RWPE2 (cell line): ENCODE results near the gene ABCC1.

Source experiments
- ATAC-seq: fragments of 200-7000 bp; cut with Tn5 transposase; 3 replicates; pipeline ENCODE4 v1.9.1; 2021; ENCODE audit warnings: low read depth
- DNase-seq: peaks from one replicate; pipeline ENCODE4 v3.0.0-alpha.2; 2020; ENCODE audit warnings: low spot score
- H3K27ac ChIP-seq: fragments of 450-650 bp; 2 replicates; pipeline ENCODE4 v1.5.1; 2017; ENCODE audit warnings: mild to moderate bottlenecking; ENCODE audit not compliant: poor library complexity, severe bottlenecking
- H3K27me3 ChIP-seq: fragments of 250-450 bp; sonication (Bioruptor Pico); 2 replicates; pipeline ENCODE4 v1.5.1; 2021; ENCODE audit warnings: mild to moderate bottlenecking, moderate library complexity; ENCODE audit not compliant: insufficient read depth, poor library complexity, severe bottlenecking
- H3K36me3 ChIP-seq: fragments of 250-450 bp; sonication (Bioruptor Pico); 2 replicates; pipeline ENCODE4 v1.5.1; 2020; ENCODE audit warnings: low read depth, mild to moderate bottlenecking, moderate library complexity
- H3K4me1 ChIP-seq: fragments of 250-450 bp; sonication (Bioruptor Pico); 2 replicates; pipeline ENCODE4 v1.5.1; 2021; ENCODE audit warnings: mild to moderate bottlenecking, moderate library complexity; ENCODE audit not compliant: insufficient read depth, poor library complexity, severe bottlenecking
- H3K4me3 ChIP-seq: fragments of 250-450 bp; sonication (Bioruptor Pico); 2 replicates; pipeline ENCODE4 v1.5.1; 2021; ENCODE audit warnings: mild to moderate bottlenecking, moderate library complexity; ENCODE audit not compliant: severe bottlenecking
- H3K9me3 ChIP-seq: fragments of 250-450 bp; sonication (Bioruptor Pico); 2 replicates; pipeline ENCODE4 v1.5.1; 2021; ENCODE audit warnings: mild to moderate bottlenecking, moderate library complexity; ENCODE audit not compliant: severe bottlenecking
- CTCF ChIP-seq: fragments of 450-650 bp; IDR thresholded peaks from one replicate; pipeline ENCODE4 v1.5.1; 2017; ENCODE audit warnings: mild to moderate bottlenecking, moderate library complexity; ENCODE audit not compliant: poor library complexity, severe bottlenecking

Gene ABCC1

GRCh38 chr16:16036359-16036792 is 87.0 kb downstream of the ABCC1 start:
- no peak overlapping the region for H3K27ac ChIP-seq
- H3K4me3 ChIP-seq: no peak overlapping the region
- H3K4me1 ChIP-seq: no peaks in the 10 kb centered on the region
- ATAC-seq (no peak), DNase-seq (no peak)
- peaks cover 73% of the 10 kb centered on the region for H3K36me3 ChIP-seq
- H3K9me3 ChIP-seq: no peaks in the 10 kb centered on the region
- TF ChIP-seq CTCF: no peak
- H3K27me3 ChIP-seq: no peaks in the 10 kb centered on the region

- H3K36me3 ChIP-seq: peaks cover 67% of the 10 kb centered on the region
Observed at GRCh38 chr16:16037521-16037920, 88.1 kb downstream of the ABCC1 start.

GRCh38 chr16:16037970-16038369 is 88.6 kb downstream of the ABCC1 start:
- Histone ChIP-seq H3K4me1 (no peaks in the 10 kb centered on the region), H3K9me3 (no peaks in the 10 kb centered on the region), H3K4me3 (no peak overlapping the region), H3K27ac (no peak overlapping the region), H3K27me3 (no peaks in the 10 kb centered on the region), H3K36me3 (peaks cover 62% of the 10 kb centered on the region)
- ATAC-seq (no peak), DNase-seq (no peak)
- no peak for TF ChIP-seq CTCF

More at GRCh38 chr16:16037521-16037920, 88.1 kb downstream of the ABCC1 start:
- H3K4me3 ChIP-seq: no peak overlapping the region
- no peaks in the 10 kb centered on the region for H3K4me1 ChIP-seq
- DNase-seq (no peak), ATAC-seq (no peak)
- H3K27me3 ChIP-seq: no peaks in the 10 kb centered on the region
- TF ChIP-seq CTCF: no peak
- no peaks in the 10 kb centered on the region for H3K9me3 ChIP-seq
- H3K27ac ChIP-seq: no peak overlapping the region

- no peak overlapping the region for H3K4me3 ChIP-seq
- ATAC-seq (no peak), DNase-seq (no peak)
- H3K36me3 ChIP-seq: peaks cover 60% of the 10 kb centered on the region
- no peaks in the 10 kb centered on the region for H3K9me3 ChIP-seq
- no peaks in the 10 kb centered on the region for H3K4me1 ChIP-seq
- no peaks in the 10 kb centered on the region for H3K27me3 ChIP-seq
- no peak overlapping the region for H3K27ac ChIP-seq
- no peak for TF ChIP-seq CTCF
Observed at GRCh38 chr16:16038950-16039349, 89.5 kb downstream of the ABCC1 start.

- ATAC-seq (no peak), DNase-seq (no peak)
- Histone ChIP-seq H3K4me1 (no peaks in the 10 kb centered on the region), H3K4me3 (no peak overlapping the region), H3K9me3 (no peaks in the 10 kb centered on the region), H3K27ac (no peak overlapping the region), H3K36me3 (peaks cover 65% of the 10 kb centered on the region), H3K27me3 (no peaks in the 10 kb centered on the region)
- no peak for TF ChIP-seq CTCF
Observed at GRCh38 chr16:16041196-16041892, 91.9 kb downstream of the ABCC1 start.
